Cerebellar cortex (tissue), 1 donor: ENCODE results near the gene CACNA1C.
A peak's percentile ranks its signal among the peaks of the same experiment; 100 is the strongest.

Source experiments
- DNase-seq: peaks from one replicate; pipeline ENCODE4 v3.0.0-alpha.2; 2015; ENCODE audit warnings: low spot score

Gene CACNA1C

GRCh38 chr12:2258025-2258424 is 205.2 kb downstream of the CACNA1C start:
- DNase-seq: no peak

DNA sequence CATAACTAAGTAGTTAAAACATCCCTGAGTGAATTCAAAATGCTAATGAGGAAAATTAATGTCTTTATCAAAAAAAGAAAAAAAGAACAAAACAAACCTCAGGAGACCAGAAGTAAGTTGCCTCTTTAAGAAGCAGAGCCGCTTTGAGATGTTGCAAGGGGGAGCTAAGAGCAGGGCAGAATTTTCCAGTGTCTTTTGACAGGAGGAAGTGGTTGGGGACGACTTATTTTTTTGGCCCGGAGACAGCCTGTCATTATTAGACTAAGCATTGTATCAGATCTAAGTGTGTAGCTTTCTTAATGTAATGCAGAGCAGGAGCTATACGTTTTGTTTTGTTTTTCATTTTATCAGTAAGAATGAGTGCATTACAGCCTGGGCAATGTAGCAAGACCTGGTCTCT is 206.6 kb downstream of the CACNA1C start:
- DNase-seq: no peak

- no peak for DNase-seq
Observed at GRCh38 chr12:2260441-2260840, 207.7 kb downstream of the CACNA1C start.

GRCh38 chr12:2261708-2262107 is 208.9 kb downstream of the CACNA1C start:
- DNase-seq: no peak

DNA sequence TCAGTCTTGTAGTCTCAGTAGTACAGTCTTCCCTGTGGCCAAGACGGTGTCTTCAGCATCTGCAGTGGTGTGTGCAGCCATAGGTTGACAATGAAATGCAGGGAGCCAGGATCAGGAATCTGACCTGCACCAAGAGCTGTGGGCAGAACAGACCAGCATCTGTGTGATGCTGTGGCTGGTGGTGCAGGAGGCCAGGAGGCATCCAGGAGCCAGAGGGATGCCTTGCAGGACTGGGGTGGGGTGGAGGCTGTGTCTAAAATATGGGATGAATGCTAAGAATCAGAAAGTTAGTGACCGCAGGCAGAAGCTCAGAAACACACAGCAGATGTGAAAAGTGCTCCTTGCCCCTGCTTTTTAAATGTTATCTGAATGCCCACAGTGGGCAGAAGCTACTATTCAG is 209.7 kb downstream of the CACNA1C start:
- DNase-seq: no peak

DNA sequence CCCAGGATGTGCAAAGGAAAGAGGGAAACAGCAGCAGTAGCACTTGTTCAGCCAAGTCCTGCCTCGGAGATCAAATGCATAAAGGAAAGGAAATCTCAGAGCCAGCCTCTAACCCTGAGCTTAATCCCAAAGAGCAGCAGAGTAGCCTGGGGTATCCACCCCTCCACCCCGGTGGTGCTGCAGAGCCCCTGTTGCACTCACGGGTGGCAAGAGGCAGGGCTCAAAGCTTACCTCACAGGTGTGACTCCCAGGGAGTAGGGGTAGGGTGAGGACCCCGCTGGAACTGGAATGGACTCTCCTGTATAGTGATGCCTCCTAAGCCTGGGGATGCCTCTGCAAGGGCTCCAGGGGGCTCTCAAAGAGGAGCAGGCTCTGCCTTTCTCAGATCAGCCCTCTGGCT is 211.1 kb downstream of the CACNA1C start:
- DNase-seq: no peak

GRCh38 chr12:2264651-2265232 is 212.0 kb downstream of the CACNA1C start:
- no peak for DNase-seq

GRCh38 chr12:2265461-2266167 is 212.8 kb downstream of the CACNA1C start:
- DNase-seq: no peak

DNA sequence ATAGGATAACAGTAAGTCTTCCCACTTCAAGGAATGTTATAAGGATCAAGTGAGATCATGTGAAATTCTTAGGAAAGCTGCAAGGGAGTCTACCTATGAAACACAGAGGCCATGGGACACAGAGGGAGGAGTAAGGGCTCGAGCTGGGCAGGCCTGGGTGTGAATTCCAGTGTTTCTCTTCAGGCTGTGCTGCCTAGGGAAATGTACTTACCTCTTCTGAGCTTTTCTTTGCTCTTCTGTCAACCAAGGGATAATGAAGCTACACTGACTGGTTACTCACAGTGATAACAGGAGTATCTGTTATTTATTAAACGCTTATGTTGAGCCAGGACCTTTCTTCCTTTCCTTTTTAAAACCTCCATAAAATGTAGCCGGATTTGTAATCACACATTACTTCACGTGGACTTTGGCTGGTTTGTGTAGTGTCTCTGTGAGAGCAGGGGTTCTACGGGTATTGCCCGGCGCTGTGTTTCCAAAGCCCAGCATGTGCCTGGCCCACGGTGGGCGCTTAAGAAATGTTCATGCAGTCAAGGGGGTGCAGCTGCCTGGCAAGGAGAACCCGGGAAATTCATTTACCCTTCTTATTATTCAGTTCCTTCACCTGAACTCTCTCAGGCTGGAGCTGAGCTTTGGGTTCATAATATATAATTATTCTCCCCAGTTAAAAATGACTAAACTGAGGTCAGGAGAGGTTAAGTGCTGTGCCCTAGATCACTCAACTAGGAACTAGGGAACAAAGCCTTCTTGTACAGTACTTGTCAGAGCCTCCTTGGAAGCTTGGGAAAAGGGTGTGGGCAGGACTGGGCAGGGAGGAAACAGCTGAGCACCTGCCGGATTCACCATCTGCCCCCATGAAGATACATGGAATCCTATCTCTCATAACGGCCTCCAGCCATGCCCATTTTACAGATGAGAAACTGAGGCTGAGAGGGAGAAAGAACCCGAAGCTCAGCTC is 214.2 kb downstream of the CACNA1C start:
- DNase-seq: no peak

- peak; percentile 78 for DNase-seq
Observed at GRCh38 chr12:2267703-2268470, 215.1 kb downstream of the CACNA1C start.

GRCh38 chr12:2268471-2269286 is 215.9 kb downstream of the CACNA1C start:
- DNase-seq: peak; percentile 76

DNA sequence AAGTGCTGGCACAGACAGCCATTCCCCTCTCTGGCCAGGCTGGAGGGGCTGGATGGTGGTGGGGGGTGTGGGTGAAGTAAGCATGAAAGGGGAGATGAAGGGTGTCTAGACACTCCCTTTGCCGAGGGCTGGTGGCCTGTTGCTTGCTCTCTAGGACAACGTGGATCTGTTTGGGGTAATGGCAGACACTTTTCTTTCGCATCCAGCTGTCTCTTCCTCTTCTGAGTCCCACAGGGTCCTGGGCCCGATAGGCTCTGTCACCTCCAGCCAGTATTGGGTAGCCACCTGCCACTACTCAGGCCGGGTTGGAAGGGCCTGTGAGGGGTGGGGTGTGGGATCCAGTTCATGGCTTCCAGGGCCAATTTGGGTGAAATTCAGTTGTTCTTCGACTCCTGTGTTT is 218.1 kb downstream of the CACNA1C start:
- no peak for DNase-seq

GRCh38 chr12:2271961-2272360 is 219.2 kb downstream of the CACNA1C start:
- DNase-seq: peak; percentile 69

DNA sequence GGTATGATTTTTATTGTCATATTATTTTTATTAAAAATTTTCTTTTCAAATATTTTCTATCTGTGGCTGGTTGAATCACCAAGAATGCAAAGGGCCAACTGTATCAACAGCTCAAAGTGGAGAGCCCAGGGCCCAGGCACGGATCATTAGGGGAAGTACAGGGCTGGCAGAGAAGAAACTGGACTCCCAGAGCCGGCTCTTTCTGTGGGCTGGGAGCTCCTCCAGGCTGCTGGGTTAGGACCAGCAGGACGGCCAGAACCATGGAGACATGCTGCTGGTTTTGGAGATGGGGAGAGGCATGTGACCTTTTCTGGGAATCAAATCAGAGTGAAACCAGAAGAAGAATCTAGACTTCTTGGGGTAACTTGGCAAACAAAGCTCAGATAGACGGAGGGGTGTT is 220.5 kb downstream of the CACNA1C start:
- DNase-seq: peak; percentile 57

- DNase-seq: no peak
Observed at GRCh38 chr12:2273751-2274150, 221.0 kb downstream of the CACNA1C start.

- DNase-seq: no peak
Observed at GRCh38 chr12:2274733-2275132, 221.9 kb downstream of the CACNA1C start.

DNA sequence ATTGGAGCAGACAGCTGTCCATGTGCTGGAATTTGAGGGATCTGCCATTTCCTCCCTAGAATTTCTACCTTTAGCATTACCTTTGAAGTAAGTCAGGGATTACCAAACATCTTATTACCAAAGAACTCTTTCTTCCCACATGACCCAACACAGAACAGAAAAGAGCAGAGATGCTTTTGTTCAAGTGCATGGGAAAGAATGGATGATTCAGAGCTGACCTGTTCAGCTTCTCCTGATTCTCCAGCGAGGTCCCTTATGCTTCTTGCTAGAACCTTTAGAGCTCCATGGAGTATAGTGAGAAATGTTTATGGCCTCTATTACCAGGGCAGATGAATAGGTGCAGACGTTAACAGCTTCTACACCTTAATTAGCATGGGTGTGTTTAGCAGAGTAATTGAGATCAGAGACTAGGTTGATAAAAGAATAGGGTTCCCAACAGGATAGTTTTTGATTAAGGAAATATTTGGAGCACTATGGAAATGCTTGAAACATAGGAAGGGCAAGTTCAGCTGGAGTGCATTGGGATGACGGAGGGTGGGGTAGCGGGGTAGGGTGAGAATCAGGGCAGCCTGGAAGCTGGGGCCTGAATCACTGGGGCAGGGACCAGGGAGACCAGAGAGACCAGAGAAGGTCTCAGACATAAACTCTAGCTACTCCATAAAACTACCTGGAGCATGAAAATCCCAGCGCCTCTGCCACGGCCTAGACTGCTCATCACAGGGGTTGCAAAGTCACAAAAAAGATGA is 223.7 kb downstream of the CACNA1C start:
- no peak for DNase-seq

GRCh38 chr12:2277492-2278155 is 224.8 kb downstream of the CACNA1C start:
- no peak for DNase-seq

DNA sequence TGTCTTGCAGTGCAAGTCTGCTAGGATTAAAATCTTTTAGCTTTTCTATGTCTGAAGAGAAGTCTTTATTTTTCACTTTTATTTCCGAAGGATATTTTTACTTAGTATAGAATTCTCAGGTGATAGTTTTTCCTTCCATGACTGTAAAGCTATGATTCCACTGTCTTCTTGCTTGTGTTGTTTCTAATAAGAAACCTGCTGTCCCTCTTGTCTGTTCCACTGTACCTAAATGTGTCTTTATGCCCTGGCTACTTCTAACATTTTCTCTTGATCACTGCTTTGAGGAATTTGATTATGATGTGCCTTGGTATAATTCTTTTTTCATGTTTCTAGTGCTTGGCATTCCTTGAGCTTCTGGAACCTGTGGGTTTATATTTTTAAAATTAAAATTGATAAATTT is 228.7 kb downstream of the CACNA1C start:
- no peak for DNase-seq

DNA sequence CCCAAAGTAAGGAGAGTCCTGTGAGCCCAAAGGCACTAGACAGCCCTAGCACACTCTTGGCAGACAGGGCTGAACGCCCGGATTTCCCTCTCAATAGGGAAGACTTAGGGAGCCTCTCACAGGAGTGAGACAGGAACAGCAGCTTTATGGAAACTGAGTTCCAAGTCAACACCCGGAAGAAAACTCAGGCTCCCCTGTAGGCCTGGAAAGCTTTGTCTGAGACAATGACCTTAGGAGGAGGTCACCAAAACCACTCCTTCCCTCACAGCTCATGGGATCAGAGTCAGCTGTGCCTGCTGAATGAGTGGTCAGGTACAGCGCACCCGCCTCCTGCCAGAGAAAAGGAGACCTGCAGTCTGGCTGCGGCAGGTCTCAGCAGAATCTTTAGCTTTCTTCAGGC is 229.5 kb downstream of the CACNA1C start:
- peak; percentile 31 for DNase-seq
